ENCODE results near the gene PEX10. TPM values are rescaled to one million over a fixed set of nuclear protein-coding genes. Genes with fewer than 3 reads are reported as not detected.
A peak's percentile ranks its signal among the peaks of the same experiment; 100 is the strongest.

Gene PEX10
- total RNA-seq, 5 donors from 2014 or later (not counting 1 experiment from before 2014, with no cell fraction given), result 11.7 to 13.2 (median 12.2) TPM

GRCh38 chr1:2400950-2401649 is 11.3 kb downstream of the PEX10 start:
- Mint-ChIP-seq H3K36me3 (peaks cover 48% of the 10 kb centered on the region), H3K27me3 (no peaks in the 10 kb centered on the region), H3K9me3 (no peaks in the 10 kb centered on the region), H3K4me1 (peaks cover 13 to 24% (median 20%) of the 10 kb centered on the region in 3 donors), H3K4me3 (no peak overlapping the region), H3K27ac (no peak overlapping the region)
- H3K9me3 ChIP-seq, result no peaks in the 10 kb centered on the region
- H3K27ac ChIP-seq (ENCODE audit: low read length), result no peak overlapping the region
- peaks cover 23 to 89% of the 10 kb centered on the region in 2 donors for H3K36me3 ChIP-seq (ENCODE audit: control insufficient read depth in 2 of 2, extremely low read depth in 1 of 2, insufficient read depth in 1 of 2, low read length in 1 of 2)
- ATAC-seq (replicated peaks in 1 of 4) (no peak), DNase-seq (no peak)
- POLR2A ChIA-PET, result no interaction called here
- no peaks in the 10 kb centered on the region for H3K27me3 ChIP-seq (replicated peaks in 1 of 2; ENCODE audit: control insufficient read depth in 2 of 2, extremely low read depth in 1 of 2, insufficient read depth in 2 of 2, low read length in 1 of 2)
- peaks cover 0 to 5% of the 10 kb centered on the region in 2 experiments for H3K4me1 ChIP-seq (ENCODE audit: control insufficient read depth in 1 of 2, extremely low read depth in 1 of 2, insufficient read depth in 2 of 2, low read length in 2 of 2)
- H3K4me3 ChIP-seq (ENCODE audit: control insufficient read depth in 1 of 2, extremely low read depth in 1 of 2, low read length in 1 of 2), result no peak overlapping the region
- 99% methylated on average over 10 of the region's 14 CpGs for WGBS (ENCODE audit: insufficient coverage)
- CTCF ChIA-PET, result no interaction called here

GRCh38 chr1:2400576-2400909 is 11.8 kb downstream of the PEX10 start:
- POLR2A ChIA-PET, result no interaction called here
- no peak overlapping the region for H3K27ac ChIP-seq (ENCODE audit: low read length)

GRCh38 chr1:2399890-2400575 is 12.3 kb downstream of the PEX10 start:
- ChIA-PET CTCF (no interaction called here), POLR2A (no interaction called here)
- no peaks in the 10 kb centered on the region for H3K27me3 Mint-ChIP-seq
- no peaks in the 10 kb centered on the region for H3K9me3 Mint-ChIP-seq
- H3K4me3 Mint-ChIP-seq, result no peak overlapping the region
- H3K4me1 Mint-ChIP-seq, result peaks cover 14 to 28% (median 25%) of the 10 kb centered on the region in 3 donors
- Histone ChIP-seq H3K9me3 (no peaks in the 10 kb centered on the region), H3K4me1 (ENCODE audit: control insufficient read depth in 1 of 2, extremely low read depth in 1 of 2, insufficient read depth in 2 of 2, low read length in 2 of 2) (peaks cover 0 to 9% of the 10 kb centered on the region in 2 experiments), H3K36me3 (ENCODE audit: control insufficient read depth in 2 of 2, extremely low read depth in 1 of 2, insufficient read depth in 1 of 2, low read length in 1 of 2) (peaks cover 26 to 94% of the 10 kb centered on the region in 2 donors), H3K4me3 (ENCODE audit: control insufficient read depth in 1 of 2, extremely low read depth in 1 of 2, low read length in 1 of 2) (no peak overlapping the region), H3K27ac (ENCODE audit: low read length) (no peak overlapping the region), H3K27me3 (replicated peaks in 1 of 2; ENCODE audit: control insufficient read depth in 2 of 2, extremely low read depth in 1 of 2, insufficient read depth in 2 of 2, low read length in 1 of 2) (no peaks in the 10 kb centered on the region)
- ATAC-seq (replicated peaks in 1 of 4), result no peak
- no peak overlapping the region for H3K27ac Mint-ChIP-seq
- no peak for DNase-seq
- H3K36me3 Mint-ChIP-seq, result peaks cover 49% of the 10 kb centered on the region
- WGBS (ENCODE audit: insufficient coverage), result 95% methylated on average over 11 of the region's 22 CpGs

More at GRCh38 chr1:2400576-2400909, 11.8 kb downstream of the PEX10 start:
- Mint-ChIP-seq H3K27me3 (no peaks in the 10 kb centered on the region), H3K9me3 (no peaks in the 10 kb centered on the region), H3K4me3 (no peak overlapping the region), H3K27ac (no peak overlapping the region), H3K4me1 (peaks cover 13 to 25% (median 22%) of the 10 kb centered on the region in 3 donors), H3K36me3 (peaks cover 48% of the 10 kb centered on the region)
- Histone ChIP-seq H3K36me3 (ENCODE audit: control insufficient read depth in 2 of 2, extremely low read depth in 1 of 2, insufficient read depth in 1 of 2, low read length in 1 of 2) (peaks cover 25 to 89% of the 10 kb centered on the region in 2 donors), H3K4me1 (ENCODE audit: control insufficient read depth in 1 of 2, extremely low read depth in 1 of 2, insufficient read depth in 2 of 2, low read length in 2 of 2) (peaks cover 0 to 5% of the 10 kb centered on the region in 2 experiments), H3K9me3 (no peaks in the 10 kb centered on the region), H3K4me3 (ENCODE audit: control insufficient read depth in 1 of 2, extremely low read depth in 1 of 2, low read length in 1 of 2) (no peak overlapping the region), H3K27me3 (replicated peaks in 1 of 2; ENCODE audit: control insufficient read depth in 2 of 2, extremely low read depth in 1 of 2, insufficient read depth in 2 of 2, low read length in 1 of 2) (no peaks in the 10 kb centered on the region)
- CTCF ChIA-PET, result no interaction called here
- no peak for ATAC-seq (replicated peaks in 1 of 4)
- DNase-seq, result no peak
- WGBS (ENCODE audit: insufficient coverage), result 85% methylated on average over 10 of the region's 10 CpGs

- Mint-ChIP-seq H3K27me3 (no peaks in the 10 kb centered on the region), H3K4me3 (no peak overlapping the region), H3K4me1 (peaks cover 25 to 40% (median 36%) of the 10 kb centered on the region in 3 donors), H3K27ac (peak overlapping the region in 1 of 2 donors; percentile 55), H3K9me3 (no peaks in the 10 kb centered on the region), H3K36me3 (peaks cover 48% of the 10 kb centered on the region)
- peaks cover 26 to 90% of the 10 kb centered on the region in 2 donors for H3K36me3 ChIP-seq (ENCODE audit: control insufficient read depth in 2 of 2, extremely low read depth in 1 of 2, insufficient read depth in 1 of 2, low read length in 1 of 2)
- ATAC-seq (replicated peaks in 1 of 4) (no peak), DNase-seq (no peak)
- peaks cover 4 to 20% of the 10 kb centered on the region in 2 experiments for H3K4me1 ChIP-seq (ENCODE audit: control insufficient read depth in 1 of 2, extremely low read depth in 1 of 2, insufficient read depth in 2 of 2, low read length in 2 of 2)
- ChIA-PET POLR2A (interaction anchor here in 1 of 2 donors (0.6 kb wide), 1 partner anchor 188 kb away, joined by 12 read pairs; no protein-coding TSS in a partner anchor), CTCF (no interaction called here)
- 96% methylated on average over 7 of the region's 7 CpGs for WGBS (ENCODE audit: insufficient coverage)
- no peak overlapping the region for H3K27ac ChIP-seq (ENCODE audit: low read length)
- no peak overlapping the region for H3K4me3 ChIP-seq (ENCODE audit: control insufficient read depth in 1 of 2, extremely low read depth in 1 of 2, low read length in 1 of 2)
- H3K27me3 ChIP-seq (replicated peaks in 1 of 2; ENCODE audit: control insufficient read depth in 2 of 2, extremely low read depth in 1 of 2, insufficient read depth in 2 of 2, low read length in 1 of 2), result no peaks in the 10 kb centered on the region
- H3K9me3 ChIP-seq, result no peaks in the 10 kb centered on the region
These were observed 13.5 kb downstream of the PEX10 start for GRCh38 chr1:2398871-2399270.

GRCh38 chr1:2397007-2397679 is 15.2 kb downstream of the PEX10 start:
- H3K27me3 Mint-ChIP-seq, result no peaks in the 10 kb centered on the region
- H3K27ac Mint-ChIP-seq, result peak overlapping the region in 1 of 2 donors; percentile 45
- Histone ChIP-seq H3K4me1 (ENCODE audit: control insufficient read depth in 1 of 2, extremely low read depth in 1 of 2, insufficient read depth in 2 of 2, low read length in 2 of 2) (peaks cover 11 to 37% of the 10 kb centered on the region in 2 experiments), H3K27ac (ENCODE audit: low read length) (no peak overlapping the region), H3K36me3 (ENCODE audit: control insufficient read depth in 2 of 2, extremely low read depth in 1 of 2, insufficient read depth in 1 of 2, low read length in 1 of 2) (peaks cover 21 to 82% of the 10 kb centered on the region in 2 donors), H3K9me3 (no peaks in the 10 kb centered on the region), H3K4me3 (ENCODE audit: control insufficient read depth in 1 of 2, extremely low read depth in 1 of 2, low read length in 1 of 2) (no peak overlapping the region), H3K27me3 (replicated peaks in 1 of 2; ENCODE audit: control insufficient read depth in 2 of 2, extremely low read depth in 1 of 2, insufficient read depth in 2 of 2, low read length in 1 of 2) (no peaks in the 10 kb centered on the region)
- no peak overlapping the region for H3K4me3 Mint-ChIP-seq
- CTCF ChIA-PET, result no interaction called here
- peaks cover 42 to 56% (median 54%) of the 10 kb centered on the region in 3 donors for H3K4me1 Mint-ChIP-seq
- peaks cover 40% of the 10 kb centered on the region for H3K36me3 Mint-ChIP-seq
- ATAC-seq (replicated peaks in 1 of 4) (no peak), DNase-seq (no peak)
- POLR2A ChIA-PET, result no interaction called here
- no peaks in the 10 kb centered on the region for H3K9me3 Mint-ChIP-seq
- 94% methylated on average over 13 of the region's 19 CpGs for WGBS (ENCODE audit: insufficient coverage)

- H3K27me3 ChIP-seq (replicated peaks in 1 of 2; ENCODE audit: control insufficient read depth in 2 of 2, extremely low read depth in 1 of 2, insufficient read depth in 2 of 2, low read length in 1 of 2), result no peaks in the 10 kb centered on the region
- Mint-ChIP-seq H3K27me3 (no peaks in the 10 kb centered on the region), H3K4me3 (no peak overlapping the region), H3K9me3 (no peaks in the 10 kb centered on the region), H3K4me1 (peaks cover 39 to 54% (median 53%) of the 10 kb centered on the region in 3 donors), H3K36me3 (peaks cover 34% of the 10 kb centered on the region), H3K27ac (no peak overlapping the region)
- WGBS (ENCODE audit: insufficient coverage), result 100% methylated on average over 2 of the region's 5 CpGs
- peaks cover 11 to 38% of the 10 kb centered on the region in 2 experiments for H3K4me1 ChIP-seq (ENCODE audit: control insufficient read depth in 1 of 2, extremely low read depth in 1 of 2, insufficient read depth in 2 of 2, low read length in 2 of 2)
- no peak overlapping the region for H3K4me3 ChIP-seq (ENCODE audit: control insufficient read depth in 1 of 2, extremely low read depth in 1 of 2, low read length in 1 of 2)
- no peaks in the 10 kb centered on the region for H3K9me3 ChIP-seq
- CTCF ChIA-PET, result interaction anchor here in 1 of 2 donors (0.6 kb wide), 1 partner anchor 331 kb away, joined by 3 read pairs; no protein-coding TSS in a partner anchor
- POLR2A ChIA-PET, result no interaction called here
- DNase-seq (no peak), ATAC-seq (replicated peaks in 1 of 4) (no peak)
- H3K36me3 ChIP-seq (ENCODE audit: control insufficient read depth in 2 of 2, extremely low read depth in 1 of 2, insufficient read depth in 1 of 2, low read length in 1 of 2), result peaks cover 17 to 75% of the 10 kb centered on the region in 2 donors
- no peak overlapping the region for H3K27ac ChIP-seq (ENCODE audit: low read length)
These were observed 15.9 kb downstream of the PEX10 start for GRCh38 chr1:2396476-2396875.

Data from T-cell (primary cell).